Gastroesophageal sphincter (tissue), 3 donors: ENCODE data around the gene ACAT2.

Source experiments
- EP300 ChIP-seq: sonication (generic); formaldehyde crosslinking; IDR thresholded peaks from one replicate; pipeline ENCODE4 v1.6.1; 2017; ENCODE audit warnings: antibody characterized with exemption, mild to moderate bottlenecking
- POLR2A ChIP-seq, 2 donors: fragments of 450-650 bp; IDR thresholded peaks; one replicate each; pipeline ENCODE4 v1.6.1; 2017; ENCODE audit warnings: antibody characterized with exemption in 2 of 2, mild to moderate bottlenecking in 2 of 2, moderate library complexity in 1 of 2
- POLR2AphosphoS5 ChIP-seq: sonication (generic); formaldehyde crosslinking; IDR thresholded peaks from one replicate; pipeline ENCODE4 v1.6.1; 2017; ENCODE audit warnings: antibody characterized with exemption
- TF ChIP-seq, protein P1 (sequence below), 4 experiments: fragments of 200-600 bp in 2 of 4; fragments of 450-650 bp in 2 of 4; sonication (generic) in 1 of 4; IDR thresholded peaks; one replicate each; pipeline ENCODE4 v1.5.1; 2017 to 2019; ENCODE audit warnings: antibody characterized with exemption in 4 of 4, mild to moderate bottlenecking in 2 of 4, moderate library complexity in 2 of 4

DNA sequence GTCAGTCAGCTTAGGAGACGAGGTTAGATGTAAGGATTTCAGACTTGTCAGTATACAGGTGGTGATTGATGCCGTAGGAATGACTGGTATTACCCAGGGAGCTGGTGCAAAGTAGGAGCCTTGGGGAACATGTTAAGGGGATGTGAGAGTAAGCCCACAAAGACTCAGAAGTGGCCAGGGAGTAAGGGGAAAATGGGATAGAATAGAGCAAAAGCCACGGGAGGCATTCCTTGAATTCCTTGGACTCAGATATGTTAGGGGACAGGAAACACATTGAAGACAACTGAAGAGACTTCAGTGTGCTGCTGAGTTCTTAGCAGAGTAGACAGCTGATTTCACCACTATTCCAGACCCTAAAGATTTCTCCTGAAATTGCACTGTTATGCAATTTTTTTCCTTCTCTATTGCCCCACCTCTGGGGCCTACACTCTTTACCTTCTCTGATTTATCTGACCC is 1.2 kb upstream of the ACAT2 start:
- TF ChIP-seq POLR2A (IDR thresholded peaks at IDR 0.05) (no peak), POLR2AphosphoS5 (no peak), EP300 (no peak)
- TF ChIP-seq, protein P1, sequence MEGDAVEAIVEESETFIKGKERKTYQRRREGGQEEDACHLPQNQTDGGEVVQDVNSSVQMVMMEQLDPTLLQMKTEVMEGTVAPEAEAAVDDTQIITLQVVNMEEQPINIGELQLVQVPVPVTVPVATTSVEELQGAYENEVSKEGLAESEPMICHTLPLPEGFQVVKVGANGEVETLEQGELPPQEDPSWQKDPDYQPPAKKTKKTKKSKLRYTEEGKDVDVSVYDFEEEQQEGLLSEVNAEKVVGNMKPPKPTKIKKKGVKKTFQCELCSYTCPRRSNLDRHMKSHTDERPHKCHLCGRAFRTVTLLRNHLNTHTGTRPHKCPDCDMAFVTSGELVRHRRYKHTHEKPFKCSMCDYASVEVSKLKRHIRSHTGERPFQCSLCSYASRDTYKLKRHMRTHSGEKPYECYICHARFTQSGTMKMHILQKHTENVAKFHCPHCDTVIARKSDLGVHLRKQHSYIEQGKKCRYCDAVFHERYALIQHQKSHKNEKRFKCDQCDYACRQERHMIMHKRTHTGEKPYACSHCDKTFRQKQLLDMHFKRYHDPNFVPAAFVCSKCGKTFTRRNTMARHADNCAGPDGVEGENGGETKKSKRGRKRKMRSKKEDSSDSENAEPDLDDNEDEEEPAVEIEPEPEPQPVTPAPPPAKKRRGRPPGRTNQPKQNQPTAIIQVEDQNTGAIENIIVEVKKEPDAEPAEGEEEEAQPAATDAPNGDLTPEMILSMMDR (IDR thresholded peaks at IDR 0.05): no peak
